NCI-H1694 treated with DMSO at 0.1 percent for 48 hours (cell line): ENCODE data around the gene CDC45.

Source experiments
- DNase-seq: peaks from one replicate; lab custom pipeline; 2025; lab: John Stamatoyannopoulos, UW

The CDC45 gene

GRCh38 chr22:19565382-19566278 is 85.9 kb downstream of the CDC45 start:
- no peak for DNase-seq

- DNase-seq = no peak
Observed at GRCh38 chr22:19566279-19567156, 86.8 kb downstream of the CDC45 start.

- no peak for DNase-seq
Observed at GRCh38 chr22:19567157-19568009, 87.7 kb downstream of the CDC45 start.

GRCh38 chr22:19568337-19569275 is 88.9 kb downstream of the CDC45 start:
- DNase-seq = no peak

GRCh38 chr22:19569276-19569640 is 89.5 kb downstream of the CDC45 start:
- DNase-seq = no peak

GRCh38 chr22:19569976-19570375 is 90.3 kb downstream of the CDC45 start:
- no peak for DNase-seq
